SK-N-SH treated with all-trans-retinoic acid at 6 μM for 48 hours (cell line): ENCODE results near the gene STAMBPL1.

ENCODE experiments used
- ARNTL ChIP-seq: fragments of 450-650 bp; formaldehyde crosslinking; IDR thresholded peaks from 2 replicates; pipeline ENCODE4 v1.5.0; 2020; ENCODE audit warnings: low read depth, mild to moderate bottlenecking, moderate library complexity, borderline replicate concordance
- BACH2 ChIP-seq: fragments of 250-450 bp; sonication (Bioruptor Pico); IDR thresholded peaks from 2 replicates; pipeline ENCODE4 v1.9.0; 2021; ENCODE audit warnings: mild to moderate bottlenecking, borderline replicate concordance
- ESRRG ChIP-seq: fragments of 250-450 bp; sonication (Bioruptor Pico); IDR thresholded peaks from 2 replicates; pipeline ENCODE4 v1.6.1; 2021; ENCODE audit warnings: mild to moderate bottlenecking
- PPARA ChIP-seq: fragments of 250-450 bp; sonication (Bioruptor Pico); IDR thresholded peaks from 2 replicates; pipeline ENCODE4 v1.5.0; 2020; ENCODE audit warnings: mild to moderate bottlenecking, borderline replicate concordance
- RARB ChIP-seq: fragments of 250-450 bp; sonication (Bioruptor Pico); IDR thresholded peaks from 2 replicates; pipeline ENCODE4 v1.8.0; 2021; ENCODE audit warnings: mild to moderate bottlenecking, moderate library complexity
- TOX ChIP-seq: fragments of 250-450 bp; sonication (Bioruptor Pico); IDR thresholded peaks from 2 replicates; pipeline ENCODE4 v1.8.0; 2021; ENCODE audit warnings: mild to moderate bottlenecking, moderate library complexity, borderline replicate concordance
- ZNF565 ChIP-seq: fragments of 450-650 bp; formaldehyde crosslinking; conservative IDR thresholded peaks from 2 replicates; pipeline ENCODE4 v1.5.0; 2020; ENCODE audit warnings: low read depth, mild to moderate bottlenecking, moderate library complexity
- TF ChIP-seq, protein P1 (sequence below): fragments of 250-450 bp; sonication (Bioruptor Pico); IDR thresholded peaks from 2 replicates; pipeline ENCODE4 v1.5.0; 2020; ENCODE audit warnings: mild to moderate bottlenecking, moderate library complexity
- TF ChIP-seq, protein P2 (sequence below): fragments of 250-450 bp; sonication (Bioruptor Pico); IDR thresholded peaks from 2 replicates; pipeline ENCODE4 v1.8.0; 2020; ENCODE audit warnings: mild to moderate bottlenecking, moderate library complexity, borderline replicate concordance
- TF ChIP-seq, protein P3 (sequence below): fragments of 250-450 bp; sonication (Bioruptor Pico); IDR thresholded peaks from 2 replicates; pipeline ENCODE4 v1.5.1; 2020; ENCODE audit warnings: low read depth, mild to moderate bottlenecking, moderate library complexity
- TF ChIP-seq, protein P4 (sequence below): fragments of 250-450 bp; sonication (Bioruptor Pico); IDR thresholded peaks from 2 replicates; pipeline ENCODE4 v1.8.0; 2021; ENCODE audit warnings: low read depth, mild to moderate bottlenecking, moderate library complexity, borderline replicate concordance

DNA sequence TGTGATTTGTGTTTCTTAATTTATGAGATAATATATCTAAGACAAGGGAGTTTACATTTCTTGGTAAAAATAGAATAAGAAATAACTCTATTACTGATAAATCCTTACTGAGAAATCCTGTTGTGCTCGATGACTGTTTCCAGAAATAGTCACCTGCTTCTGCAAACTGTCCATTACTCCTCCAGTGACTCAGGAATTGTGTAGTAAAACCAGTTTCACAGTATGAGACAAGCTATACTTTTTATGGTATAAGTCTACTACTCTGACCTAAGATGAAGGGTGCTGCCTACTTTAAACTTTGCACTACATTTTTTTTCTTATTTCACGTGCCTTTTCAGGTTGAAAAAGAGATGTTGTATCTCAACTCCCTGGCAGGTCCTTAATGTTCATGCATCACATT lies 21.6 kb upstream of the STAMBPL1 start:
- no peak for TF ChIP-seq BACH2 (CRISPR knock-in tag)
- TF ChIP-seq, protein P1, sequence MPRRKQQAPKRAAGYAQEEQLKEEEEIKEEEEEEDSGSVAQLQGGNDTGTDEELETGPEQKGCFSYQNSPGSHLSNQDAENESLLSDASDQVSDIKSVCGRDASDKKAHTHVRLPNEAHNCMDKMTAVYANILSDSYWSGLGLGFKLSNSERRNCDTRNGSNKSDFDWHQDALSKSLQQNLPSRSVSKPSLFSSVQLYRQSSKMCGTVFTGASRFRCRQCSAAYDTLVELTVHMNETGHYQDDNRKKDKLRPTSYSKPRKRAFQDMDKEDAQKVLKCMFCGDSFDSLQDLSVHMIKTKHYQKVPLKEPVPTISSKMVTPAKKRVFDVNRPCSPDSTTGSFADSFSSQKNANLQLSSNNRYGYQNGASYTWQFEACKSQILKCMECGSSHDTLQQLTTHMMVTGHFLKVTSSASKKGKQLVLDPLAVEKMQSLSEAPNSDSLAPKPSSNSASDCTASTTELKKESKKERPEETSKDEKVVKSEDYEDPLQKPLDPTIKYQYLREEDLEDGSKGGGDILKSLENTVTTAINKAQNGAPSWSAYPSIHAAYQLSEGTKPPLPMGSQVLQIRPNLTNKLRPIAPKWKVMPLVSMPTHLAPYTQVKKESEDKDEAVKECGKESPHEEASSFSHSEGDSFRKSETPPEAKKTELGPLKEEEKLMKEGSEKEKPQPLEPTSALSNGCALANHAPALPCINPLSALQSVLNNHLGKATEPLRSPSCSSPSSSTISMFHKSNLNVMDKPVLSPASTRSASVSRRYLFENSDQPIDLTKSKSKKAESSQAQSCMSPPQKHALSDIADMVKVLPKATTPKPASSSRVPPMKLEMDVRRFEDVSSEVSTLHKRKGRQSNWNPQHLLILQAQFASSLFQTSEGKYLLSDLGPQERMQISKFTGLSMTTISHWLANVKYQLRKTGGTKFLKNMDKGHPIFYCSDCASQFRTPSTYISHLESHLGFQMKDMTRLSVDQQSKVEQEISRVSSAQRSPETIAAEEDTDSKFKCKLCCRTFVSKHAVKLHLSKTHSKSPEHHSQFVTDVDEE: no peak
- TF ChIP-seq PPARA: no peak
- TF ChIP-seq, protein P2, sequence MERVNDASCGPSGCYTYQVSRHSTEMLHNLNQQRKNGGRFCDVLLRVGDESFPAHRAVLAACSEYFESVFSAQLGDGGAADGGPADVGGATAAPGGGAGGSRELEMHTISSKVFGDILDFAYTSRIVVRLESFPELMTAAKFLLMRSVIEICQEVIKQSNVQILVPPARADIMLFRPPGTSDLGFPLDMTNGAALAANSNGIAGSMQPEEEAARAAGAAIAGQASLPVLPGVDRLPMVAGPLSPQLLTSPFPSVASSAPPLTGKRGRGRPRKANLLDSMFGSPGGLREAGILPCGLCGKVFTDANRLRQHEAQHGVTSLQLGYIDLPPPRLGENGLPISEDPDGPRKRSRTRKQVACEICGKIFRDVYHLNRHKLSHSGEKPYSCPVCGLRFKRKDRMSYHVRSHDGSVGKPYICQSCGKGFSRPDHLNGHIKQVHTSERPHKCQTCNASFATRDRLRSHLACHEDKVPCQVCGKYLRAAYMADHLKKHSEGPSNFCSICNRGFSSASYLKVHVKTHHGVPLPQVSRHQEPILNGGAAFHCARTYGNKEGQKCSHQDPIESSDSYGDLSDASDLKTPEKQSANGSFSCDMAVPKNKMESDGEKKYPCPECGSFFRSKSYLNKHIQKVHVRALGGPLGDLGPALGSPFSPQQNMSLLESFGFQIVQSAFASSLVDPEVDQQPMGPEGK (CRISPR knock-in tag): no peak
- TF ChIP-seq, protein P3, sequence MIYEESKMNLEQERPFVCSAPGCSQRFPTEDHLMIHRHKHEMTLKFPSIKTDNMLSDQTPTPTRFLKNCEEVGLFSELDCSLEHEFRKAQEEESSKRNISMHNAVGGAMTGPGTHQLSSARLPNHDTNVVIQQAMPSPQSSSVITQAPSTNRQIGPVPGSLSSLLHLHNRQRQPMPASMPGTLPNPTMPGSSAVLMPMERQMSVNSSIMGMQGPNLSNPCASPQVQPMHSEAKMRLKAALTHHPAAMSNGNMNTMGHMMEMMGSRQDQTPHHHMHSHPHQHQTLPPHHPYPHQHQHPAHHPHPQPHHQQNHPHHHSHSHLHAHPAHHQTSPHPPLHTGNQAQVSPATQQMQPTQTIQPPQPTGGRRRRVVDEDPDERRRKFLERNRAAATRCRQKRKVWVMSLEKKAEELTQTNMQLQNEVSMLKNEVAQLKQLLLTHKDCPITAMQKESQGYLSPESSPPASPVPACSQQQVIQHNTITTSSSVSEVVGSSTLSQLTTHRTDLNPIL (CRISPR knock-in tag): no peak
- TF ChIP-seq ARNTL: no peak
- TF ChIP-seq ZNF565 (CRISPR knock-in tag): no peak
- TF ChIP-seq RARB (CRISPR knock-in tag): no peak
- no peak for TF ChIP-seq TOX
- no peak for TF ChIP-seq ESRRG (CRISPR knock-in tag)
- TF ChIP-seq, protein P4, sequence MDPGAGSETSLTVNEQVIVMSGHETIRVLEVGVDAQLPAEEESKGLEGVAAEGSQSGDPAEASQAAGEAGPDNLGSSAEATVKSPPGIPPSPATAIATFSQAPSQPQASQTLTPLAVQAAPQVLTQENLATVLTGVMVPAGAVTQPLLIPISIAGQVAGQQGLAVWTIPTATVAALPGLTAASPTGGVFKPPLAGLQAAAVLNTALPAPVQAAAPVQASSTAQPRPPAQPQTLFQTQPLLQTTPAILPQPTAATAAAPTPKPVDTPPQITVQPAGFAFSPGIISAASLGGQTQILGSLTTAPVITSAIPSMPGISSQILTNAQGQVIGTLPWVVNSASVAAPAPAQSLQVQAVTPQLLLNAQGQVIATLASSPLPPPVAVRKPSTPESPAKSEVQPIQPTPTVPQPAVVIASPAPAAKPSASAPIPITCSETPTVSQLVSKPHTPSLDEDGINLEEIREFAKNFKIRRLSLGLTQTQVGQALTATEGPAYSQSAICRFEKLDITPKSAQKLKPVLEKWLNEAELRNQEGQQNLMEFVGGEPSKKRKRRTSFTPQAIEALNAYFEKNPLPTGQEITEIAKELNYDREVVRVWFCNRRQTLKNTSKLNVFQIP (CRISPR knock-in tag): no peak
